Activated CD8-positive, alpha-beta T cell treated with anti-CD3 and anti-CD28 coated beads, Interleukin-2, amount 10 ng/mL, durations not matched to agents 7 days and 5 days (primary cell): ENCODE data around the gene HSPA1B. TPM values are rescaled to one million over a fixed set of nuclear protein-coding genes. Genes with fewer than 3 reads are reported as not detected.
"Not testable (repeated sequence)": the region's sequence is repeated elsewhere in the genome, so short reads cannot be mapped to it uniquely, and the experiment has no call there.

Experiments
- ATAC-seq: fragments of 150-1000 bp; cut with Tn5 transposase; one replicate; pipeline ENCODE4 v1.10.0; 2021; ENCODE audit warnings: moderate library complexity
- CTCF ChIA-PET: fragments of 350-600 bp; sonication (Branson Sonifier 250); formaldehyde crosslinking; loops from one replicate; lab custom pipeline; 2021; ENCODE audit warnings: antibody characterized with exemption; lab: Charles Lee
- POLR2A ChIA-PET: fragments of 350-600 bp; sonication (Branson Sonifier 250); formaldehyde crosslinking; loops from one replicate; lab custom pipeline; 2021; ENCODE audit warnings: antibody characterized with exemption; lab: Charles Lee
- DNase-seq: peaks from one replicate; pipeline ENCODE4 v3.0.0-alpha.2; 2020
- H3K27ac Mint-ChIP-seq: one replicate; pipeline ENCODE4 v1.8.0; 2021; ENCODE audit warnings: mild to moderate bottlenecking, mixed read lengths
- H3K27me3 Mint-ChIP-seq: one replicate; pipeline ENCODE4 v1.8.0; 2021; ENCODE audit warnings: low read depth, mixed read lengths
- H3K36me3 Mint-ChIP-seq: one replicate; pipeline ENCODE4 v1.8.0; 2021; ENCODE audit warnings: low read depth, mixed read lengths
- H3K4me1 Mint-ChIP-seq: one replicate; pipeline ENCODE4 v1.8.0; 2021; ENCODE audit warnings: low read depth, mixed read lengths
- H3K4me3 Mint-ChIP-seq: one replicate; pipeline ENCODE4 v1.8.0; 2021; ENCODE audit warnings: mild to moderate bottlenecking, mixed read lengths
- H3K9me3 Mint-ChIP-seq: one replicate; pipeline ENCODE4 v1.8.0; 2022; ENCODE audit warnings: mixed read lengths; ENCODE audit not compliant: insufficient read depth
- total RNA-seq, 2 experiments: library from RNA; stranded (reverse); gene quantifications; one replicate each; pipeline ENCODE4 v1.2.3, GENCODE V29; 2021

The HSPA1B gene
- total RNA-seq, 2 experiments from 2014 or later, result 84.6 to 87.1 TPM

GRCh38 chr6:31817929-31818511, 9.5 kb upstream of the HSPA1B start:
- POLR2A ChIA-PET, result interaction anchor here (0.9 to 2.1 kb wide), 13 partner anchors 8 to 238 kb away, joined by 3 to 21 read pairs (median 5); partner anchors contain the start of genes CLIC1, HSPA1B, LSM2 and MSH5
- CTCF ChIA-PET, result interaction anchor here (0.7 to 4.0 kb wide), 14 partner anchors 8 to 238 kb away, joined by 3 to 14 read pairs (median 6); partner anchors contain the start of genes BAG6, CLIC1, LSM2 and MSH5
- peak; percentile 48 for DNase-seq
- H3K36me3 Mint-ChIP-seq, result peaks cover 13% of the 10 kb centered on the region
- not testable (repeated sequence) for H3K9me3 Mint-ChIP-seq, ATAC-seq, H3K27me3 Mint-ChIP-seq
- H3K4me1 Mint-ChIP-seq, result peaks cover 58% of the 10 kb centered on the region
- peak overlapping the region; percentile 96 for H3K4me3 Mint-ChIP-seq
- H3K27ac Mint-ChIP-seq, result peak overlapping the region; percentile 94

- CTCF ChIA-PET, result interaction anchor here (1.1 to 4.0 kb wide), 5 partner anchors 10 to 93 kb away, joined by 3 to 14 read pairs (median 6); partner anchors contain the start of gene LSM2
- H3K27ac Mint-ChIP-seq, result peak overlapping the region; percentile 8
- peaks cover 16% of the 10 kb centered on the region for H3K36me3 Mint-ChIP-seq
- H3K9me3 Mint-ChIP-seq, result no peaks in the 10 kb centered on the region
- POLR2A ChIA-PET, result no interaction called here
- H3K27me3 Mint-ChIP-seq, result no peaks in the 10 kb centered on the region
- ATAC-seq, result no peak
- peak overlapping the region; percentile 19 for H3K4me3 Mint-ChIP-seq
- no peak for DNase-seq
- peaks cover 60% of the 10 kb centered on the region for H3K4me1 Mint-ChIP-seq
These were observed 7.7 kb upstream of the HSPA1B start for GRCh38 chr6:31819871-31820299.

GRCh38 chr6:31820399-31820798, 7.1 kb upstream of the HSPA1B start:
- ATAC-seq, H3K27me3 Mint-ChIP-seq, H3K9me3 Mint-ChIP-seq, POLR2A ChIA-PET, H3K27ac Mint-ChIP-seq, DNase-seq: not testable (repeated sequence)
- CTCF ChIA-PET, result interaction anchor here (1.1 to 4.0 kb wide), 4 partner anchors 13 to 93 kb away, joined by 3 to 14 read pairs (median 8); partner anchors contain the start of gene LSM2
- peak overlapping the region; percentile 87 for H3K4me3 Mint-ChIP-seq
- H3K36me3 Mint-ChIP-seq, result peaks cover 20% of the 10 kb centered on the region
- peaks cover 62% of the 10 kb centered on the region for H3K4me1 Mint-ChIP-seq

- ATAC-seq (peak; percentile 24), DNase-seq (peak; percentile 58)
- H3K4me3 Mint-ChIP-seq, result peak overlapping the region; percentile 87
- ChIA-PET POLR2A (interaction anchor here (1.2 to 2.4 kb wide), 5 partner anchors 12 to 86 kb away, joined by 3 to 9 read pairs (median 3); partner anchors contain the start of genes CLIC1, LSM2, MSH5 and VARS1), CTCF (interaction anchor here (1.6 kb wide), 1 partner anchor 51 kb away, joined by 5 read pairs; no protein-coding TSS in a partner anchor)
- H3K9me3 Mint-ChIP-seq, result no peaks in the 10 kb centered on the region
- peaks cover 22% of the 10 kb centered on the region for H3K36me3 Mint-ChIP-seq
- H3K27me3 Mint-ChIP-seq, result no peaks in the 10 kb centered on the region
- peak overlapping the region; percentile 88 for H3K27ac Mint-ChIP-seq
- H3K4me1 Mint-ChIP-seq, result peaks cover 70% of the 10 kb centered on the region
These were observed 6.1 kb upstream of the HSPA1B start for GRCh38 chr6:31821301-31822035.

- no peaks in the 10 kb centered on the region for H3K27me3 Mint-ChIP-seq
- ATAC-seq, result peak; percentile 26
- peak overlapping the region; percentile 88 for H3K27ac Mint-ChIP-seq
- peaks cover 78% of the 10 kb centered on the region for H3K4me1 Mint-ChIP-seq
- no peaks in the 10 kb centered on the region for H3K9me3 Mint-ChIP-seq
- peak overlapping the region; percentile 87 for H3K4me3 Mint-ChIP-seq
- DNase-seq, result peak; percentile 68
- POLR2A ChIA-PET, result interaction anchor here (0.7 to 2.4 kb wide), 6 partner anchors 12 to 87 kb away, joined by 3 to 9 read pairs (median 3); partner anchors contain the start of genes CLIC1, LSM2, MSH5 and VARS1
- peaks cover 22% of the 10 kb centered on the region for H3K36me3 Mint-ChIP-seq
- CTCF ChIA-PET, result interaction anchor here (0.7 to 1.6 kb wide), 4 partner anchors 26 to 93 kb away, joined by 3 to 5 read pairs (median 4); partner anchors contain the start of genes DDAH2 and VARS1
These were observed 5.3 kb upstream of the HSPA1B start for GRCh38 chr6:31822036-31822821.

- Mint-ChIP-seq H3K36me3 (peaks cover 12% of the 10 kb centered on the region), H3K4me1 (peaks cover 64% of the 10 kb centered on the region)
- ATAC-seq, H3K4me3 Mint-ChIP-seq, H3K27ac Mint-ChIP-seq, H3K27me3 Mint-ChIP-seq, H3K9me3 Mint-ChIP-seq, DNase-seq: not testable (repeated sequence)
- ChIA-PET CTCF (interaction anchor here (1.0 to 1.3 kb wide), 2 partner anchors 40 to 94 kb away, joined by 3 read pairs; partner anchors contain the start of gene DDAH2), POLR2A (interaction anchor here (2.4 kb wide), 1 partner anchor 84 kb away, joined by 9 read pairs; the partner anchor contains the start of gene MSH5)
These were observed 3.8 kb upstream of the HSPA1B start for GRCh38 chr6:31823592-31824196.

GRCh38 chr6:31825553-31825952, 2.0 kb upstream of the HSPA1B start:
- peak overlapping the region; percentile 86 for H3K4me3 Mint-ChIP-seq
- ATAC-seq, result no peak
- ChIA-PET POLR2A (interaction anchor here (3.4 kb wide), 1 partner anchor 161 kb away, joined by 17 read pairs; the partner anchor contains the start of genes CSNK2B and GPANK1), CTCF (interaction anchor here (0.6 to 2.8 kb wide), 5 partner anchors 8 to 241 kb away, joined by 3 to 17 read pairs (median 3); partner anchors contain the start of genes LSM2 and MSH5)
- H3K27ac Mint-ChIP-seq, result peak overlapping the region; percentile 52
- no peak for DNase-seq
- no peaks in the 10 kb centered on the region for H3K9me3 Mint-ChIP-seq
- H3K36me3 Mint-ChIP-seq, result peaks cover 20% of the 10 kb centered on the region
- peaks cover 53% of the 10 kb centered on the region for H3K4me1 Mint-ChIP-seq
- no peaks in the 10 kb centered on the region for H3K27me3 Mint-ChIP-seq

- Mint-ChIP-seq H3K36me3 (peaks cover 27% of the 10 kb centered on the region), H3K27ac (peak overlapping the region; percentile 93), H3K9me3 (no peaks in the 10 kb centered on the region), H3K4me1 (peaks cover 57% of the 10 kb centered on the region), H3K27me3 (no peaks in the 10 kb centered on the region), H3K4me3 (peak overlapping the region; percentile 86)
- ChIA-PET POLR2A (interaction anchor here (0.6 to 3.4 kb wide), 17 partner anchors 9 to 234 kb away, joined by 3 to 33 read pairs (median 3); partner anchors contain the start of genes ABHD16A, BAG6, CLIC1 and CSNK2B), CTCF (interaction anchor here (0.8 to 2.8 kb wide), 15 partner anchors 12 to 175 kb away, joined by 3 to 17 read pairs (median 4); partner anchors contain the start of genes ABHD16A, CLIC1, DDAH2 and HSPA1A)
- peak; percentile 6 for ATAC-seq
- peak; percentile 51 for DNase-seq
These were observed 699 bp upstream of the HSPA1B start for GRCh38 chr6:31826793-31827285.

- ATAC-seq, result no peak
These were observed 2.2 kb downstream of the HSPA1B start for GRCh38 chr6:31829633-31830283.

More at GRCh38 chr6:31829633-31830283, 2.2 kb downstream of the HSPA1B start:
- Mint-ChIP-seq H3K9me3 (no peaks in the 10 kb centered on the region), H3K27me3 (no peaks in the 10 kb centered on the region), H3K4me1 (peaks cover 43% of the 10 kb centered on the region), H3K4me3 (peak overlapping the region; percentile 87), H3K36me3 (peaks cover 26% of the 10 kb centered on the region), H3K27ac (peak overlapping the region; percentile 81)
- DNase-seq, result no peak
- ChIA-PET POLR2A (interaction anchor here (0.7 to 3.4 kb wide), 8 partner anchors 23 to 278 kb away, joined by 3 to 20 read pairs (median 4); partner anchors contain the start of genes BAG6, CLIC1, LSM2 and MSH5), CTCF (interaction anchor here (0.7 to 4.4 kb wide), 25 partner anchors 10 to 283 kb away, joined by 3 to 44 read pairs (median 5); partner anchors contain the start of genes APOM, ATP6V1G2, CLIC1 and DDAH2)
